Measurements from ENCODE around the gene DPYSL3.

DNA sequence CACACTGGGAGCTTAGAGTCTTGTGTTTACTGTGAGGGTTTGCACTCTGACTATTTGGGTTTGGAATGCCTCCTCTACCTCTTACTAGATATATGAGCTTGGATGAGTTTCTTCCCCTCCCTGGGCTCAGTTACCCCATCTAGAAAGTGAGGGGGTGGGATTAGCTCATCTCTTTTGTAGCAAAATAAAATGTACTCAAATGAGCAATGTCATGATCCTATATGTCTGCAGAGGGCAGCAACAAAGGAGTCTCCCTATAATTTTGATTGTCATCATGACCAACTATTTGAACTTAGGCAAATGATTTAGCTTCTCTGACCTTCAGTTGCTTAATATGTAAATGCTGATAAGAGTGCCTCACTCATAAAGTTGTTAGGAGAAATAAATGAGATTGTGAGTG, 109.0 kb downstream of the DPYSL3 start:
- TF ChIP-seq CTCF (IDR thresholded peaks at IDR 0.05) (no peak), EP300 (IDR thresholded peaks at IDR 0.05) (no peak)

Measured in gastroesophageal sphincter (tissue), 3 donors.